NCI-H774 (cell line): ENCODE measurements around the gene TBX3.

Experiments
- DNase-seq: peaks from one replicate; lab custom pipeline; 2025; lab: John Stamatoyannopoulos, UW

Gene TBX3

DNA sequence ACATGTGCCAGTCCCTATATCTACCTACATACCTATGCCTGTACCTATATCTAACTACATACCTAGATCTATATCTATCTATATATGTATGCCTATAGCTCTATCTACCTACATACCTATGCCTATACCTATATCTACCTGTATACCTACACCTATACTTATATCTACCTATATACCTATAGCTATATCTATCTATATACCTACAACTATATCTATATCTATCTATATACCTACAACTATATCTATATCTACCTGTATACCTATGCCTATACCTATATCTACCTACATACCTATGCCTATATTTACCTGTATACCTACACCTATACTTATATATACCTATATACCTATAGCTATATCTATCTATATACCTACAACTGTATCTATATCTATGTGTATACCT is 56.6 kb downstream of the TBX3 start:
- DNase-seq, result no peak

DNA sequence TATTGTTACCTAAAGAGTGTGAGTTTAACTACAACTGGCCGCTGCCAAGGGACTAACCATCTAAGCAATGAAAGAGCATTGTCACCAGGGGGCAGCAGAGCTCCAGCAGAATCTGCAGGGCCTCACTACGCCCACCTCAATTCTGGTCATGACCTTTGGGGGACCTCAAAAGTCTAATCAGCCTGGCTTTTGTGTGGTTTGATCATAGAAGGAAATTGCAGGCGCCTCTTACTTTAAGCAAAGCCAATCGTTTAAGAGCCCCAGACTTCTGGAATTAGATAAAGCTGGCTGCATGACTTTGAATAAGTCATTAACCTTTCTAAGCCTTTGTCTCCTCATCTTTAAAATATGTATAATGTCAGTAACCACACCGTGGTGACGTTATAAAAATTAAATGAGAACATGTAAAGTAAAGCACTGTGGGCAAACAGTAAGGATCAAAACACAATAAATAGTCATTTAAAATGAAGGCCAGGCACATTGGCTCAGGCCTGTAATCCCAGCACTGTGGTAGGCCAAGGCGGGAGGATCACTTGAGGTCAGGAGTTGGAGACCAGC is 58.6 kb downstream of the TBX3 start:
- peak; percentile 45 for DNase-seq

DNA sequence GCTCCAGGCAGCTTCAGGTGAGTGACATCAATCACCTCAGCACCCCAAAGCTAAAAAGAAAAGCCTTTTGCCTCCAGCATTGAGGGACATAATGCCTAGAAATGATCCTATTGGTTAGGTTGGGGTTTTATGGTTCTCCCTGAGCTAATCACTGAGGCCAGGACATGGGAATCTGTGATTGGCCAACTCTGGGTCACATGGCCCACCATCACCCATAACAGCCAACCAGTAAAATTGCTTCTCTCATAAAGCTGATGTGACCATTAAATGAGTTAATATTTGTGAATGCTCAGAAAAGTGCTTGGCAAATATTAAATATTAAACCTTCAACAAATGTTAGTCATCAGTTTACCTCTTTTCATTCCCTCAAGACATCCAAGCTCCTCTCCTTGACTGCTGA is 60.2 kb downstream of the TBX3 start:
- no peak for DNase-seq
